IMR-90 (cell line): ENCODE data around the gene TMEM170A. TPM values are rescaled to one million over a fixed set of nuclear protein-coding genes. Genes with fewer than 3 reads are reported as not detected.

Experiments
- NFE2L2 ChIP-seq: fragments of 150-350 bp; IDR thresholded peaks from 2 replicates; pipeline ENCODE4 v1.6.1; 2016; ENCODE audit warnings: low read depth, mild to moderate bottlenecking, low read length
- SMC3 ChIP-seq: fragments of 150-350 bp; IDR thresholded peaks from 2 replicates; pipeline ENCODE4 v1.6.1; 2016; ENCODE audit warnings: low read depth, mild to moderate bottlenecking, antibody characterized with exemption, low read length, moderate library complexity
- polyA plus RNA-seq, 3 experiments: library from polyadenylated mRNA; depleted of rRNA; stranded (reverse); fragments of >200 nt; gene quantifications; 2 replicates each; pipeline ENCODE4 v1.2.3, GENCODE V29; 2012; ENCODE audit warnings: low replicate concordance in 1 of 3
- total RNA-seq: library from RNA; depleted of rRNA; stranded (reverse); fragments of >200 nt; gene quantifications from 2 replicates; pipeline ENCODE4 v1.2.3, GENCODE V29; 2012

The TMEM170A gene
- total and polyA plus RNA-seq, 2 of the 4 experiments (the other 2 are of a cell fraction): 7.3 to 10.9 TPM

- TF ChIP-seq SMC3 (no peak), NFE2L2 (no peak)
Observed at GRCh38 chr16:75472908-75473877, 8.7 kb upstream of the TMEM170A start (continued).
